OCI-LY3 (cell line): ENCODE results near the gene PRPSAP1.

Experiments used
- CTCF ChIP-seq: fragments of 200-600, 300-600 bp; sonication (generic); IDR thresholded peaks from 2 replicates; pipeline ENCODE4 v1.5.1; 2014; ENCODE audit warnings: antibody characterized with exemption, low read length, low read depth
- EZH2phosphoT487 ChIP-seq: fragments of 200-600 bp; shearing (Covaris generic); IDR thresholded peaks from 2 replicates; pipeline ENCODE4 v1.6.1; 2018; ENCODE audit warnings: antibody characterized with exemption, mixed run types, low read depth

GRCh38 chr17:76341301-76341700 is 12.4 kb downstream of the PRPSAP1 start:
- TF ChIP-seq CTCF (no peak), EZH2phosphoT487 (no peak)
